ENCODE results near the gene LRP1B.

The LRP1B gene

GRCh38 chr2:140869107-140869506, 1261.7 kb downstream of the LRP1B start:
- no peak for DNase-seq

GRCh38 chr2:140865837-140866236, 1265.0 kb downstream of the LRP1B start:
- no peak for DNase-seq

- DNase-seq, result peak; percentile 75
Measured at GRCh38 chr2:140863713-140864112, 1267.1 kb downstream of the LRP1B start.

DNA sequence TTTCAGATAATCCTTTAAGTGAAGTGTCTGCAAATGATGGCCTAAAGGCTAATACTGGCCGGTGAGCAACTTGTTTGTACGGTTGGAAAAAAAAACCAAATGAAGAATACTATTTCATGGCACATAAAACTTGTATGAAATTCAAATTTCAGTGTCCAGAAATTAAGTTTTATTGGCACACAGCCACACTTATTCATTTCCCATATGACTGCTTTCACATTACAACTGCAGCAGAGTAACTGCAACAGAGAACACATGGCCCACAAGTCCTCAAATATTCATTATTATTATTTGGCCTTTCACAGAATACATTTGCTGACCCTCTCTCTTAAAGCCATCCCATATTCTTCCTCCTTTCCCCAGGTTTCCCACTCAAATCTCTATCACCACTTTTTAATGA, 1268.6 kb downstream of the LRP1B start:
- no peak for DNase-seq

DNA sequence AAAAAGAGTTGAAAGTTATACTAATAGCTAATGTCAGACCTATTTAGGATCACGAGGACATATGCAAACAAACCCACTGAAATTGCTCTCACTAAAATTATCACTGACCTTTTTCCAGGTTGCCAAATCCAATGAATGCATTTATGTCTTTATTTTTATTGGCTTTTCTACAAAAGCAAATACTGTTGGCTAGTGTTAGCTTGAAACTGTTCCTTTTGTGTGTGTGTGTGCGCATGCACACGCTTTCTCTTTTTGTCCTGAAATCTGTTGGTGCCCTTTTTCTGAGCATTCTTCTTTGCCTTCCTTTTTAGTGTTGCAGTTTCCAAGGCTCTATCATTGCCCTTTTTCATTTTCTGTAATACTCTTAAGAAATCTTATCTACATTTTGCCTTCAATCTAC, 1269.2 kb downstream of the LRP1B start:
- no peak for DNase-seq

- DNase-seq, result no peak
Measured at GRCh38 chr2:140855471-140855870, 1275.3 kb downstream of the LRP1B start.

DNA sequence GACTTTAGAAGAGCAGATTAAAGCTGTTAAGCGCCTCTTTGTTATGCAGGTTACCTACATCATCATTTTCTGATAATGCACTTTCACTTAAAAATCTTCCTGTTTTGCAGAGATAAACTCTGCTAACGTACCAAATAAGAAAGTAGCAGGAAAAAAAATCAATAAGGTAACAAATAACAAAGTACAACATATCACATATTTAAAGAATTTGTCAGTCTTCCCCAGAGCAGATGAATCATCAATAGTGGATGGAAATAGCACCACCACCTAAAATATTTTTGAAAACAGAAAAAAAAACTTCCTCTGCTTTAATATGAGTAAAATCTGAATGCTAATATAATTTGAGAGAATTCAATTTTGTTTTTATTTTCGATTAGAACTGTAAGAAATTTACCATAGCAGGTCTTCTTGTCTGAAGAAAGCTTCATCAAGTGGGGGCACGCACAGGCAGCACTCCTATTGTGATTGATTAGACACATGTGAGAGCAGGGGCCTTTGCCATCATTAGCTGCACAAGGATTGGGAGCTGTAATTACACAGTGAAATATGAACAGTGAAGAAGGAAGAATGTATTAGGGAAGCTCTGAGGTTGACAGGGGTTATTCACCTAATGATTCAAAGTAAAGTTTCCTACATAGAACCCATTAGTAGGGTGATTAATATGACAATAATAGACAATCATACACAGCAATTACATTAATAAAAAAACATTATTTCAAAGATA, 1279.4 kb downstream of the LRP1B start:
- DNase-seq, result no peak

- DNase-seq, result no peak
Measured at GRCh38 chr2:140843186-140843585, 1287.6 kb downstream of the LRP1B start.

GRCh38 chr2:140842110-140842509, 1288.7 kb downstream of the LRP1B start:
- no peak for DNase-seq

DNA sequence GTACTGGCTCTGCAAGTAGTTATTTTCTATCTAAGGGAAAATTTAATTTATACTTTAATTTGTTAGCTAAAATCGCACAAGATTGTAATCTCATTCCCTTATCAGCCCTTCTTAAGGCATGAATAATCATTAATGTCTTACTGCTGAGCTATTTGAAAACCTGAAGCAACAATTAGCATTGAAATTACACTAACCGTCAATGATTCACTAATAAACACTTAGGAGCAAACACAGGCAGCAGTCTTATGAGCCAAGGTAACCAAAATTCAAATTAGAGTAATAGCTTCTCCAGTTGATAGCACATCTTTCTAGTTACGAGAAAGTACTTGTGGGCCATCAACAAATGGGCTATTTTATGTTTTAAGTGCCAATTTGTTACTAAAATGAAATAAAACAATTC, 1289.7 kb downstream of the LRP1B start:
- DNase-seq, result no peak

- DNase-seq, result no peak
Measured at GRCh38 chr2:140836826-140837225, 1294.0 kb downstream of the LRP1B start.

DNA sequence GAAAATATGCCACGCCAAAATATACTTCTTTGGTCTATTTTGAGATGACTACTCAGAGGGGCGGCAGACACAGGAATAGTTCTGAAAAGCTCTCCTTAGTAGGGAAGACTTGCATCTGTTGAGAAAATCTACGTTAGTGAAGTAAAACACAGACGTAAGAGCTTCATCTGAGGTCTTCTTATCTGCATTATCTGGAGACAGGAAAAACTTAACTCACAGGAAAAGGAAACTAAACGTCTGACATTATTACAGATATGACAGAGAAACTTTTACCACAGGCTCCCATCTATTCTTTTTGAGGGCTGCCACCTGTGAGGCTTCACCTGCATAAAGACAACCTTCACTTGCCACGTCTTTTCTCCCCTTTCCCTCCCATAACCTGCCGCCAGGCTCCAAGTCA, 1295.7 kb downstream of the LRP1B start:
- no peak for DNase-seq

DNA sequence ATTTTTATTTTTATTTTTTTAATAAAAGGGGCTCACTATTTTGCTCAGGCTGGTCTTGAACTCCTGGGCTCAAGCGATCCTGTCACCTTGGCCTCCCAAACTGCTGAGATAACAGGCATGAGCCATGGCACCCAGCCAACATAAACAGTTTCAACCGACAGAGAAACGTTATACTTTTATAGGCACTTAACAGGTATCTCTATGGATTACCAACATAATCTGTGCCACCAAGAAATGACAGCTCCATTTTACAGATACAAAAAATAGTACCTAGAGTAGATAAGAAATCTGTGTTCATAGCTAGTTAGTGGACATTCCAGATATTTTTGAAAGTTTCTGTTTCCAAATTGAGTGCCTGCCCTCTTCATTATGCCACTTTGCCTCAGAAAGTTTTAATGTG, 1316.7 kb downstream of the LRP1B start:
- peak; percentile 57 for DNase-seq

- DNase-seq, result peak; percentile 26
Measured at GRCh38 chr2:140808820-140809219, 1322.0 kb downstream of the LRP1B start.

DNA sequence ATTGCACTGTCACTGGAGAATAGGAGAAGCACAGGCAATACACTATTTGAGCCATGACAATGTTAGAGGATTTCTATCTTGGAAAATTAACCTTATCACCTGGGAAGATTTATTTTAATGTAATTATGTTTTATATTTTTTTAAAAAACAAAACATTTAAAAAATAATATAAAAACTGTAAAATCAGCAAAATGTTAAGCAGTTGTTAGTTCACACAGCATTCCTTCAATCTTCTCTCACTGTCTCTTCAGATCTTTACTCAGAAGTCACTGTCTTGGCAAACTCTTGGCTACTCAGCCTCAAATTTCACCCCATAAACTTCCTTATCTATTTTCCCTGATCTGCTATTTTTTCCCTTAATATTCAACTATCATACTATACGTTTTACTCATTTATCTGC, 1322.6 kb downstream of the LRP1B start:
- DNase-seq, result no peak

GRCh38 chr2:140804700-140805260, 1326.0 kb downstream of the LRP1B start:
- DNase-seq, result no peak

DNA sequence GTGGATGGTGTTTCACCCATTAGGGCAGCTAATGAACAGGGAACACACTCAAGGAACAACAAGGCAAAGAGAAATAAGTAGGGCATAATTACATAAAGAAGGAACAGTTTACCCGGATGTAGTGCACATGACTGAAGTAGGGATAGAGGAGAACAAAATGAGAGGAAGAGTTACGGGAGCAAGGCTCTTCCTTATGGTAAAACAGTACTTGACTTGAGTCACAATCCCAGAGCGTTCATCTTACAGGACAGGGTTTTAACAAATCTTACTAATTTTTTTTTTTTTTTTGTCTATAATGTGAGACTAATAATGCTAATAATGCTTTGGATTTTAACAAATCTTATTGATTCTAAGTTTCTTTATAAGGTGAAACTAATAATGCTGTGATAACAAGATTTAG, 1329.5 kb downstream of the LRP1B start:
- no peak for DNase-seq

GRCh38 chr2:140797718-140798117, 1333.1 kb downstream of the LRP1B start:
- no peak for DNase-seq

- no peak for DNase-seq
Measured at GRCh38 chr2:140791802-140792201, 1339.0 kb downstream of the LRP1B start.

DNA sequence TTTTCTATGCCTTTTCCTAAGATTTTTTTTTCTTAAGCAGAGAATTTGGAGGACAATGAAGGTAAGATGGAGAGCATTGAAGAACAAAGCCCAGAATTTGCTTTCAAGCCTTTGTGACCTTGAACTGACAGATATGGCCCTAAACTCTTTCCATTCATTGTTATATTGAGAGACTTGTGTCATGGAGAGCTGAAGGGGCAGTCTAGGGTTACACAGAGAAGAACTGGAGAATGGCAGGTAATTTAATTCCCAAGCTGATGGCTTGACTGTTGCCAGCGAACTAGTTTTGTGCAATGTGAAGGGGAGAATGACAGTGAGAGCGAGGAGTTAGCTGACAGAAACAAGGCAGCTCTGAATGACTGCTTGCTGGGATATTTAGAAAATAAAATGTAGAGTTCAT, 1344.2 kb downstream of the LRP1B start:
- peak; percentile 48 for DNase-seq

DNA sequence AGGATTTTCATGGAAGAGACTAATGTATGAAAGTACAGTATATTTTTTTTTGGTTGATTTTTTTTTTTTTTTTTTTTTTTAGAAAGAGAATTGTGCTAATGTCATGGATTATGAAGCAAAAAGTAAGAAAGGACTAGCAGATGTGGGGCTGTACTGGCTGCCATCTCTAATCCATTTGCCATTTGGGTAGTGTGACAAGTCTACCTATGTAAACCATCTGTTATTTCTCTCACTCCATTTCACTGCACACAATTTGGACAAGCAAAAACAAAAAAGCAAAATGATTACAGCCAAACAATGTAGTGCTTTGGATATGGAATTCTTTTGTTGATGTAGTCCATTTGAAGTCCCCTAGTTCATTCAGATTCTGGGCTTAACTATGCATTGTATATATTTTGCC, 1355.4 kb downstream of the LRP1B start:
- DNase-seq, result peak; percentile 93

GRCh38 chr2:140770645-140771044, 1360.2 kb downstream of the LRP1B start:
- DNase-seq, result no peak

DNA sequence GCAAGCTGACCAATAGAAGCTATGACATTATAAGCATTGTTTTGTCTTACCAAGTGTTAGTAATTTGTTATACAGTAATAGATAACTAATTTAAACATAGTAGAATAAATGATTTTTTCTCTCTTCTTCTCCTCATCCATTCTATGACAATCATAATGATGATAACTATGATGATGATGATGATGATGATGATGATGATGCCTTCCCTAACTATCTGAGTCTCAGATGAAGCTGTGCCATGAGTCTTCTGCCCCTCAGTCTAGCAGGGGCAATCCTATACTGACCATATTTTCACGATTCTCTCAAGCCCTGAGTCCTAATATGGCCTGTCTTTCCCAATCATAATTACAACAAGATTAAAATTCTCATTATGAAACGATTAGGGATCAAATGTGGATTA, 1369.0 kb downstream of the LRP1B start:
- no peak for DNase-seq

DNA sequence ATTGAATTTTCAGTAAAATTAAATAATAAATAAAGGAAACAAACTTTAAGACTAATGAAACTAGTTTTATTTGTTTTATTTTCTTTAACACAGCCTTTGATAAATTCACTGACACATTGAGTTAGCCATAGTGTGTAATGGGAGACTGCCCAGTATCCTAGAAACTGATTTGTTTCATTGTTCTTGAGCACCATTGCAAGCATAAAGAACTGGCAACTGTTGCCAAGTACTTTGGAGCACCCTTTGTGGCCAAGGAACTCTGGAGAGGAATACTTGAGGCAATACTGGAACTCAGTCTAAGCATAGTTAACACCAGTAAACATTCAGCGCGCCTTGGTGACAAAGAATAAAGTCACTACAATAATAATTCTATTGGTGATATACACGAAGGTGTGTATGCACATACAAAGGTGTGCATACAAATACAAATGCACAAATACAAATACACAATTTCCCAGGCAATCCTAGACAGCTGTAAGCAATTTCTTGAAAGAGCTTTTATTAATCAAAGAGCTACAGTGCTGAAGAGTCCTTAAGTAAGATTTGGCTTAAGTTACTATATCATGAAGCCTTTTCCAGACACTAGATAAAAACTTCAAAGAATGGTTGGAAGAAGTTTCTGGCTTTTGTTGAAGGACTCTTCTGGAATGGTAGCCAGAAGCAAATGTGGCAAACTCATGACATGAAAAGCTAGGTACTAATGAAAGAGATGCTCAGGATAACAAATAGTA, 1371.2 kb downstream of the LRP1B start:
- no peak for DNase-seq
